GM21529 (cell line): Measurements from ENCODE around the gene GAS6.
"Not testable (repeated sequence)": the region's sequence is repeated elsewhere in the genome, so short reads cannot be mapped to it uniquely, and the experiment has no call there.

Experiments used
- ATAC-seq: cut with Tn5 transposase; IDR thresholded peaks from one replicate; pipeline ENCODE4 v1.9.1; 2021; ENCODE audit not compliant: unreplicated experiment

Gene GAS6

GRCh38 chr13:113874177-113874576 is 10.3 kb upstream of the GAS6 start:
- no peak for ATAC-seq

GRCh38 chr13:113869263-113869662 is 5.4 kb upstream of the GAS6 start:
- ATAC-seq = no peak

- ATAC-seq = not testable (repeated sequence)
Observed at GRCh38 chr13:113867913-113868312, 4.0 kb upstream of the GAS6 start.

- no peak for ATAC-seq
Observed at GRCh38 chr13:113865427-113865826, 1.6 kb upstream of the GAS6 start.

GRCh38 chr13:113864273-113864890 is 506 bp upstream of the GAS6 start:
- ATAC-seq = no peak

GRCh38 chr13:113862931-113863523 is 849 bp downstream of the GAS6 start:
- ATAC-seq = peak; percentile 65

- no peak for ATAC-seq
Observed at GRCh38 chr13:113862191-113862930, 1.5 kb downstream of the GAS6 start.

- no peak for ATAC-seq
Observed at GRCh38 chr13:113861433-113862030, 2.3 kb downstream of the GAS6 start.

GRCh38 chr13:113860665-113861432 is 3.0 kb downstream of the GAS6 start:
- no peak for ATAC-seq

- no peak for ATAC-seq
Observed at GRCh38 chr13:113860051-113860664, 3.7 kb downstream of the GAS6 start.

- ATAC-seq = no peak
Observed at GRCh38 chr13:113859311-113860050, 4.4 kb downstream of the GAS6 start.

GRCh38 chr13:113857531-113858195 is 6.2 kb downstream of the GAS6 start:
- ATAC-seq = no peak

- no peak for ATAC-seq
Observed at GRCh38 chr13:113856716-113857065, 7.2 kb downstream of the GAS6 start.

GRCh38 chr13:113855931-113856715 is 7.8 kb downstream of the GAS6 start:
- no peak for ATAC-seq

- no peak for ATAC-seq
Observed at GRCh38 chr13:113855012-113855921, 8.6 kb downstream of the GAS6 start.

GRCh38 chr13:113854238-113855011 is 9.5 kb downstream of the GAS6 start:
- no peak for ATAC-seq
